GM19099 (cell line): Measurements from ENCODE around the gene CPNE5.

Experiments used
- POLR2A ChIP-seq: IDR thresholded peaks from 3 replicates; pipeline ENCODE4 v1.6.1; 2011; ENCODE audit warnings: low read depth; ENCODE audit not compliant: insufficient read length; ENCODE audit errors: extremely low read depth

Gene CPNE5

DNA sequence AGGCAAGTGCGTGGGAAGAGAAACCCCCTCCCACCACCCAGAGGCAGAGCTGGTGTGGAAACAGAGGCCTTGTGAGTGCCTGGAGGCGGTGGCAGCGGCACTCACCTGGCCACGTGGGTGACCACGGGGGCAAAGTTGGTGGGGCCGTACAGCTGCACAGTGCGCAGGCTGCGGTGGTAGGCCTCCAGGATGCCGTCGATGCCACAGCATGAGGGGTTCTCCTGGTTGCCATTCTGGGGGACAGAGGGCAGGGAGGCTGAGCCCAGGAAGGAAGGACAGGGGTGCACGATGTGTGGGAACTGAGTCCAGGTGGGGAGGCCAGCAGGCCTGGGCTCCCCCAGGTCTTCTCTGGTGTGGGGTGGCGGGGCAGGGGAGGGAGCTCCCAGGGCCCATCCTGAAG is 94.0 kb downstream of the CPNE5 start:
- TF ChIP-seq POLR2A, result no peak

DNA sequence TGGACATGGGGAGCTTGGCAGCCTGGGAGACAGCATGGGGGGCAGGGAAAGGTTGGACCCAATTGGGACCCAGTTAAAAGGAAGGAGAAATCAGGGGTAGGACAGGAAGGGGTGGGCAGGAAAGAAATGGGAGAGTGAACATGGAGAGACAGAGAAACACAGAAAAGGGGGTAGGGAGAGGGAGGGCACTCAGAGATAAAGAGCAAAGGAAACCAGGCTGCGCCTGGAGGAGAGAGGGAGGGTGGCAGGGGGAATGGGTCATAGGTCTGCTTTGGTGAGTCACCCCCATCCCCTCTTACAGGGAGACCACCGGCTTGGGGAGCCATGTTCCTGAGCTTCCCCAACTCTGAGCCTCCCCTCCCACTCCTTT is 95.0 kb downstream of the CPNE5 start:
- TF ChIP-seq POLR2A, result no peak

DNA sequence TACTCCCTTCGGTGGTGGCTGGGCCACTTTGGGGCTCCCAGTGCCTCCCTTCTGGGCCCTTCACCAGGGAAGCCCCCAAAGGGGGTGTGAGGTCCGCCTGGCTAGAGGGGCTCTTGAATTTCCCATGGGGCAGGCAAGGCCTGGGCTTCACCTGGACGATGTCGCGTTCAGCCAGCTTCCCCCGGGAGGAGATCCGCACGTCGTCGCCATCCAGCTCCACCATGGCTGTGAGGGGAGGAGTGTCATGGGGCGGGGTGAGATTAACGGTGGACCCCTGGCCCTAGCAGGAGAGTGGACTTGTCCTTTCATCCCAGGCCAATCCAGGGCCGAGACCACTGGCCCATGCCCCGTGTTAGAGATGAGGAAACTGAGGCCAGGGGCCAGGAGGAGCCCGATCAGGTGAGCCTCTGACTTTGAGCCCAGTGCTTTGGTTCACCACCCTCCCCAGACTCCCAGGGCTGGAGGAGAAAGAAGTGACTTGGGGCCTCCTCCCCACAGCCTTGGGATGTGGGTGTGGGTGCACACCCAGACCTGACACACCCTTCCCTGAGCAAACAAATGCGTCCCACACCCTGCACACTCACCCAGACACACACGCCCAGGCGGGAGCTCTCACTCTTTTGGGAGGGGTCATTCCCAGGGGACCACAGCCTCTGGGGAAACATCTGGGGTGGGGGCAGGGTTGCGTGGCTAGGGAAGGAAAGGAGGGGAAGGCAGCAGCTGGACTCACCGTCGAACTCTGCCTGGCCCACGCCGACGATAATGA is 95.5 kb downstream of the CPNE5 start:
- TF ChIP-seq POLR2A, result no peak

DNA sequence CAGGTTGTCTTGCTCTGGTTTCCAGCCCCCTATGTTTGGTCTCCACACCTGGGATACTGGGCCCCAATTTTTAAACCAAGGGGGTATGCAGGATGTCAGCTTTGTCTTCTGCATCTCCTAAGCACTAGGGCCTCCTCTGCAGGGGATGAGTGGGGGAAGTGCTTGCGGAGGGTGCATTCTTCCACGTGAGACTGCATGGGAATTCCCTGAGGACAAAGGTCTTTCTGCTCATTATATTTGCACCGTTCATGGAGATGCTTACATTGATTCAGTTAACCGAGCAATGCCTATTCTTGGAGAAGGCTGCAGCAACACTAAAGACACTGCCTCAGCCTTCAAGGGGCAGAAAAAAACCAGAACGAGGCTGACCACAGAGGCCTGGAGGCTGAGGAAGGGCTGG is 96.2 kb downstream of the CPNE5 start:
- TF ChIP-seq POLR2A, result no peak

DNA sequence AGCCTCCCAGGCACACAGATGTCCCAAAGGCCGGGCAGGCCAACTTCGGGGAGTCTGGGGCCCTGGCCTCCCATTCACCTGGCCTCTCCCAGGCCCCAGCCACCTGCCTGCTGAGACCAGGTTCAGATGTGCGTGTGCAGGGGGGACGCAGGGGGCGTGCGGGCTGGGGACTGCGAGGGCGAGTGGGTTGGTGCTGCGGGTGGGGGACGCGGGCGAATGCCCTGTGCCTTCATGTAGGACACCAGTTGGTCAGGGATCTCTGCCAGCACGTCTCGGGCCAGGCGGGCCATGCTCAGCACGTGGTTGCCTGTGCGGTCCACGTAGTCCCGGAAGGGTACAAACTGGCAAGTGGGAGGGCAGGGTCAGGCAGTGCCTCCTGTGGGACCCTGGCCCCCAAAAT is 97.1 kb downstream of the CPNE5 start:
- no peak for TF ChIP-seq POLR2A

DNA sequence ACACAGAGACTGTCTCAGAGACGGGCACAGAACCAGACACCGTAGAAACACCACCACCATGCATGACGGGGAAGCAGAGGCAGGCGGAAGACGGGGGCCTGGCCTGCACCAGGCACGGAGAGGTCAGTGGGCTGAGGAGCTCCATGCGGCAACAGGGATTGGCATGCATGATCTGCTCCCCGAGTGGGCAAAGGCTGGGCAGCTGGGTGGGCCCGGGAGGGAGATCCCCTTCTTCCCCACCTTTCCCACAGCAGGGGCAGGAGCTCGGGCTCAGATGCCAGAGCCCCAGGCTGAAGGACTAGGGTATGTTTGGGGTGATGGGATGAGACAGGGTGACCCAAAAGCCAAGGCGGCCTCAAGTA is 98.4 kb downstream of the CPNE5 start:
- TF ChIP-seq POLR2A, result no peak

DNA sequence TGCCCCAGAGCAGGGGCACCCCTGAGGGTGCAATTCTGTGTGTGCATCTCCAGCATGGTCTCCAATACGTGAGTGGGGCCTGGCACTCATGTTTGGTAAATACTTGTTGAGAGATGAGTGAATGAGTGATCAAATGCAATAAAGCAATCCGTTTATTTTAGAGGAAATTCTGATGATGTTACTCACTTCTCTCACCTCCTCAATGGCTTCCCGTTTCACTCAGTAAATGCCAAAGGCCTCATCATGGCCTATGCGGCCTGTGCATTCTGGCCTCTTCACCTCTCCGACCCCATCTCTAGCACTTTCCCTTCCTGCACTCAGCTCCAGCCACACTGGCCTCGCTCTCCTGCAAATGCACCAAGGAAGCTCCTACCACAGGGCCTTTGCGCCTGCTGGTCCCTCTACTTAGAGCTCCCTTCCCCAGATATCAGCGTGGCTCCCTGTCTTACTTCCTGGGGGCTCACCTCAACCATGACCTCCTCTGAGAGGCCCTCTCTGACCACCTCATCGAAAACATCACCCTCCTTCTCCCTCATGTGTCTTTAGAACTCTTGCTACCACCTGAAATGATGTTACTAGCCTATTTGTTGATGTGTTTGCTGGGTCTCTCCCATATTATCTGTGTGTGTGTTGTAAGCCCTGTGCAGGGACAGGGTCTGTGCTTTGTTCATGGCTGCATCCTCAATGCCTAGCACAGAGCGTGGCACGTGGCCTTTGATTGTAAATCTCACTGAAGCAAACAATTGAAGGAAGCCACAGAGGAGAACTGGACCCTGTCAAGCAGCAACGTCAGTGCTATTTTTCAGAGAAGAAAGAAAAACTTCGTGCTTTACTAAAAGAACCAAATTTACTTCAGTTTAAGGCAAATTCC is 99.1 kb downstream of the CPNE5 start:
- TF ChIP-seq POLR2A, result no peak

DNA sequence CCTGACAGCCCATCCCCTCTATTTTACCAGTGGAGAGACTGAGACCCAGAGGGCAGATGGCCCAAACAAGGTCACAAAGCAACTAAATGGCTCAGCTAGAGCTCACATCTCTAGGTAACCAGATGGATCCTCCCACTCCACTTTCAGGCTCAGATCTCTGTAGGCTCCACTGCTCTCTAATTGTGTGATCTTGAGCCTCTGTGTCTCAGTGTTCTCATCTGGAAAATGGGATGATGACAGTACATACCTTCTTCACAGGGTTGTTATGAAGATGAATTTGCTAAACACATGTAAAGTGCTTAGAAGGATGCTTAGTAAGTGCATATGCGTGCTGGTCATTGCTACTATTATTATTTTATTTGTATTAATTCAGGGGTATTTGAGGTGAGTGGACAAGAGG is 101.1 kb downstream of the CPNE5 start:
- TF ChIP-seq POLR2A, result no peak

DNA sequence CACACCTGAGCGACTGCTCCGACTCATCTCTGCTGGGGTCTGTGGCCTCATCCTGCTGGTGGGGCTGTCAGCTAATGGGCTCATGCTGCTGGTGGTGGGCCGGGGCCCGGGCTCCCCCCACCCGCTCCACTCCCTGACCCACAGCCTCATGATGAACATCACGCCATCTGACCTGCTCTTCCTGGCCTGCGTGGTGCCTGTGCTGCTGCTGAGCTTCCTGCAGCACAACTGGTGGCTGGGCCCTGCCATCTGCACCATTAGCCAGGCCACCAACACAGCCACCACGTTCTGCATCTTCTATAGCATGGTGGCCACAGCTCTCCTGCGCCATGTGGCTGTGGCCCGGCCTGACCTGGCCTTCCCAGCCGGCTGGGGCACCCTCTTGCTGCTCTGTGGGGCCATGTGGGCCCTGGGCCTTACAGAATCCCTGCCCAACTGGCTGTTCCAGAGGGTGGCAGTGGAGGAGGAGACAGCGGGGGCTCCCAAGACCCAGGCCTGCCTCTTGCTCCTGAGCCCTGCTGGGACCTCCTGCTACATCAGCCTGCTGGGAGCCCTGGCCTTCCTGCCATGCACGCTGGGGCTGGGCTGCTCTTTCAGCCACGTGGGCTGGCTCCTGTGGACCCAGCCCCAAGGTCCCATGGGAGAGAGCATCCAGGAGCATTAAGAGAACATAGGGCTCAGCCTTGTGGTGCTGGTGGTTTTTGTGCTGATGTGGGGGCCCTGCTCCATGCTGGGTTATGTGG is 102.0 kb downstream of the CPNE5 start:
- no peak for TF ChIP-seq POLR2A

DNA sequence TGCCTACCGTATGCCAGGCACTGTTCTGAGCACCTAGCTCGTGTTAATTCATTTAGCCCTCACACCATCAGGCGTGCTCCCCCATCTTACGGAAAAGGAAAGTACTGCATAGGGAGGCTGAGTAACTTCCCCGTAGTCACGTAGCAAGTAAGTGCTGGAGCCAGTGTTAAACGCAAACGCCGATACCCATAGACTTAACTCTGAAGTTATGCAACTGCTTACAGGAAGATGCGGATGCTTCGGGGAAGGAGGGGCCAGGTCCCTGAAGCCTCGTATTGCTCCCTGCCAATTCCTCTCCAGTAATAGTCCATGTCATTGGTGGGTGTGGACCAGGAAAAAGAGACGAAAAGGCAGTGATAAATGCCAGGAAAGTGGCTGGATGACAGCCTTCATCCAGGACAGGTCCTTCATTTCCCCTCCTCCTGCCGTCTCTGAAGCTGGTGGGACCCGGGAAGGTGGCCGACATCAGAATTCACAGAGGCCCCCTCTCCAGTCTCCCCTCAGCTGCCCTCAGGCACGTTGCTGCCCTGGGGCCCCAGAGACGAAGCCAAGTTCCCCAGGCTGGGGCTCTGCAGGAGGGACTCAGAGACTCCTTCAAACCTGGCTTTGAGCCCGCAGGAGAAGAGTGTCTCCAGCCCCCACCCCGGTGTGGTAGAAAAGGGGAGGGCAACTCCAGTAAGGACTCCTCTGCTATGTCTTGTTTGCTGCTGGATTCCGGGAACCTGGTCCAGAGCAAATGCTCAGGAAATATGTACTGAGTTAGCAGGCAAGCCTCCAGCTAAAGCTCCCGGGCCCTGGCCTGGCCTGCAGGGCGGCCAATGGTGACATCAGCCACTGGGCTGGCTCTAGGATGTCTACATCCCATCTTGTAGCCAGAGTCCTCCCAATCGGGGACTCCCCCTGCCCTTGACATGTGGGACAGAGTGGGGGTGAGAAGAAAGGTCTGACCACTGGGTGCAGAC is 103.9 kb downstream of the CPNE5 start:
- no peak for TF ChIP-seq POLR2A

DNA sequence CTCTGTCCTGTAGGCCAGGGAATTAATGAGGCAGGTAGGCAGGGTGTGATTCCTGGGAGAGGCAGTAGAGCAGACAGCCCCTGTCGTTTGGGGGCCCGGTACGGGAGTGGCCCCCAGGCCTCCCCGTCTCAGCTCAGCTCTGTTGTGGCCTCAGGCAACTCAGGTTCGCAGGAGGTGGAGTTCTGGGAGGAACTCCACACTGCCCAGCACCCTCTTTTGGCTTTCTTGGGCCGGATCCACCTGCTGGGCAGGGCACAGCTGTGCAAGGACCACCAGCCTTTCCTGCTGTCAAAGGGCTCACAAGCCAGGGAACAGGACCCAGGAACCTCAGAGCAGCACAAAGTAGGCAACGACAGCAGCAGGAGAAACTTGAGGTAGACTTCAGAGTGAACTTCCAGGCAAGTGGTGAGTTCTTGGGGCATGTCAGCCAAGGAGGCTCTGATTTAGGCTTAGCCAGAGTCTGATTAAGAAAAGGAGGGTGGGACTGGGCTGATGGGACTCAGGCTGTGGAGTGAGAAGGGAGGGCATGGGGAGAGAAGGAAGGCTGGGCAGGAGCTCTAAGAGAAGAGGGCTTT is 104.7 kb downstream of the CPNE5 start:
- TF ChIP-seq POLR2A, result no peak

DNA sequence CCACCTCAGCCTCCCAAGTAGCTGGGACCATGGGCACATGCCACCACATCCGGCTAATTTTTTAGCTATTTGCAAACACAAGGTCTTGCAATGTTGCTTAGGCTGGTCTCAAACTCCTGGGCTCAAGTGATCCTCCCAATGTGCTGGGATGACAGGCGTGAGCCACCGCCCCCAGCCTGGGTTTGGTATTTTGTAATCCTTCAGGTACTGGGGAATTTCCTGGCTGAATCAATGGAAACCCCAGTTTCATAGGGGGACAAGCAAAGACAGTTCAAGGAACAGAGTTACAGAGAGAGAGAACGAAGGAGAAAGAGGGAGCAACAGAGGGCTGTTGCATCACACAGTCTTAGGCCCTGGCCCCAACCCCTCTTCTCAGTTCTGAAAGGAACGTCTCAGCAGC is 105.9 kb downstream of the CPNE5 start:
- TF ChIP-seq POLR2A, result no peak

DNA sequence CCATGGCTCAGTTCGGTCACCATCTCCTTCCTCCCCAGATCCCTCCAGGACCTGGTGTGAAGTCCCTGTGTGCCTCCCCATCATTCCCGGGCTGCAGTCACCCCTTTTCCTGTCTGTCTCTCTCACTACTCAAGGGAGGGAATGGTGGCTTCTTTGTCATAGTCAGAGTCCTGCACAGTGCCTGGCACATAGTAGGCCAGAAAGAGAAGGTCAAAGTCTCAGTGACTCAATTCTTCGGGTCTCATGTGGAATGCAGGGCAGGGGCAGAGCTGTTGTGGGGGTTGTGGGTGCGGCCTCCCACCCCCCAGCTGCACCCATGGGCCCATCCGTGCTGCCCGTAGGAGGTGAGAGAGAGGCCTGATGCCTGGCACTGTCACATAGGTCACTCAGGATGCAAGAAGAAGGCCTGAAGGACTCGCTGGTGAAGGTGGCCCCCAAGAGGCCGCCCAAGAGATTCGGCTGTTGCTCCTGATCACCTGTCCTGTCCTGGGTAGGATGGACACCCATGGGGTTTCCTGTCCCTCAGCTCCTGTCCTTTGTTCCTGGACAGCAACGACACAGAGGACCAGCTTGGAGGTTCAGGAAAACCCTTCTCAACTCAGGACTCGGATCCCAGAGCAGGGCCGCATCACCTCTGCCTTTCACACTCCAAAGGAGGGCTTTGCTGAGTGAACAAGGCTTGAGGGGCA is 107.5 kb downstream of the CPNE5 start:
- TF ChIP-seq POLR2A, result no peak

DNA sequence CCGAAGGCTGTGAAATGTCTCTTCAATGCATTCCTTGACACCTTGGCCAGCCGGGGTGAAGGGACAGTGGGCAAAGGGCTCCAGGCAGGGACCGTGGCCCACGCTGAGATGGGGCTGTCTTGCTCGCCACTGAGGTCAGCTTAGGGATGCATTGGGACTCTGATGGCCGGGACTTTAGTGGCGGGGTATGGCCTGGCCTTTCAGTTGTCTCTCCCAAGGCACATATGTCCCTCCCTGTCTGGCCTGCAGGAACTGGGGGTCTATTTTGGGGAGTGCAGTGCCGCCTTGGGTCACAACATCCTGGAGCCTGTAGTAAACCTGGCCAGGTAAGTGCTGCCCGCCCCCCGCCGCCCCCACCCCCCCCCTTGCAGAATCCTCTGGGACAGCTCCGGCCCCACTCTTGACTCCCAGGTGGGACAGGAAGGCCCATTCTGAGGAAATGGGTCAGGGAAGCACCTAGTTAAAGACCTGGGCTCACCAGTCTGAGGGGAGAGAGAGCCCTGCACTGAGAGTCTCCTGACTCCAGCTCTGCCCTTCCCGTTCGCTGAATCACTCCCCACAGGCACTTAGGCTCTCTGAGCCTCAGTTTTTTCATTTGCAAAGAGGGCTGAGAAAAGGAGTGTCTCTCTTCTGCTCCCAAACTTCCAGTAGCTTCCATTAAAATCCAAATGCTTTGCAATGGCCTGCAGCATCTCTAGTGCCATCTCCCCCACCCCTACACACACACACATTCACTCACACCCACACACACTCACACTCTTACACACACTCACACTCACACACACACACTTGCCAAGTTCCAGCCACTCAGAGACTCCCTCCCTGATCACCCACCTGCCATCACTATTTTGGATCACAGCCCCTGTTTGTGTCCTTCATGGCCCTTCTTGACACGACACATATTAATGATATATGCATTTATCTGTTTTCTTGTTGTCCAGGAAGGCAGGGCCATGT is 108.5 kb downstream of the CPNE5 start:
- no peak for TF ChIP-seq POLR2A
